Left ventricle myocardium inferior (tissue), 1 donor: Measurements from ENCODE around the gene FUZ. TPM values are rescaled to one million over a fixed set of nuclear protein-coding genes. Genes with fewer than 3 reads are reported as not detected.

Experiments
- DNase-seq: peaks from one replicate; pipeline ENCODE4 v3.0.0-alpha.2; 2020
- H3K27ac ChIP-seq: fragments of 200-600 bp; replicated peaks from 2 replicates; pipeline ENCODE4 v1.8.0; 2021
- H3K27me3 ChIP-seq: fragments of 200-600 bp; 2 replicates; pipeline ENCODE4 v1.8.0; 2021; ENCODE audit warnings: low read depth
- H3K36me3 ChIP-seq: fragments of 200-600 bp; 2 replicates; pipeline ENCODE4 v1.8.0; 2021
- H3K4me1 ChIP-seq: fragments of 200-600 bp; 2 replicates; pipeline ENCODE4 v1.8.0; 2021
- H3K4me3 ChIP-seq: fragments of 200-600 bp; 2 replicates; pipeline ENCODE4 v1.8.0; 2021; ENCODE audit warnings: mild to moderate bottlenecking, moderate library complexity
- H3K9me3 ChIP-seq: fragments of 200-600 bp; replicated peaks from 2 replicates; pipeline ENCODE4 v1.8.0; 2021
- intact Hi-C: fragments of 100-400 bp; cut with micrococcal nuclease; formaldehyde crosslinking; loops from one replicate; pipeline ENCODE4 v1.11.0; 2022
- microRNA-seq: library from miRNA; unstranded; fragments of <30 nt; microRNA quantifications from one replicate; pipeline ENCODE4 v1.2.0, GENCODE V29; 2020
- total RNA-seq: library from RNA; stranded (reverse); fragmentation: NEBNext Ultra II Directional; extraction: Animal tissue kit (Norgen Biotek cat#: 25700); gene quantifications from one replicate; pipeline ENCODE4 v1.2.1, GENCODE V29; 2021
- TF ChIP-seq, protein P1 (sequence below): fragments of 200-600 bp; IDR thresholded peaks from 2 replicates; pipeline ENCODE4 v1.8.0; 2021; ENCODE audit warnings: antibody characterized with exemption, mild to moderate bottlenecking, borderline replicate concordance
- donor health status: DM: no; HTN: yes; CAD: no; lungs with severe emphysema.

FUZ gene
- total RNA-seq, 1 donor from 2014 or later: 18.3 TPM

- H3K27me3 ChIP-seq: no peaks in the 10 kb centered on the region
- TF ChIP-seq, protein P1, sequence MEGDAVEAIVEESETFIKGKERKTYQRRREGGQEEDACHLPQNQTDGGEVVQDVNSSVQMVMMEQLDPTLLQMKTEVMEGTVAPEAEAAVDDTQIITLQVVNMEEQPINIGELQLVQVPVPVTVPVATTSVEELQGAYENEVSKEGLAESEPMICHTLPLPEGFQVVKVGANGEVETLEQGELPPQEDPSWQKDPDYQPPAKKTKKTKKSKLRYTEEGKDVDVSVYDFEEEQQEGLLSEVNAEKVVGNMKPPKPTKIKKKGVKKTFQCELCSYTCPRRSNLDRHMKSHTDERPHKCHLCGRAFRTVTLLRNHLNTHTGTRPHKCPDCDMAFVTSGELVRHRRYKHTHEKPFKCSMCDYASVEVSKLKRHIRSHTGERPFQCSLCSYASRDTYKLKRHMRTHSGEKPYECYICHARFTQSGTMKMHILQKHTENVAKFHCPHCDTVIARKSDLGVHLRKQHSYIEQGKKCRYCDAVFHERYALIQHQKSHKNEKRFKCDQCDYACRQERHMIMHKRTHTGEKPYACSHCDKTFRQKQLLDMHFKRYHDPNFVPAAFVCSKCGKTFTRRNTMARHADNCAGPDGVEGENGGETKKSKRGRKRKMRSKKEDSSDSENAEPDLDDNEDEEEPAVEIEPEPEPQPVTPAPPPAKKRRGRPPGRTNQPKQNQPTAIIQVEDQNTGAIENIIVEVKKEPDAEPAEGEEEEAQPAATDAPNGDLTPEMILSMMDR: no peak
- DNase-seq: no peak
- H3K27ac ChIP-seq: peak overlapping the region; percentile 80
- H3K4me3 ChIP-seq: peak overlapping the region; percentile 30
- no peaks in the 10 kb centered on the region for H3K36me3 ChIP-seq
- peaks cover 4% of the 10 kb centered on the region for H3K9me3 ChIP-seq
- intact Hi-C loops: no loop called here
- H3K4me1 ChIP-seq: peaks cover 15% of the 10 kb centered on the region
Measured at GRCh38 chr19:49761249-49761624, 51.9 kb downstream of the FUZ start.

GRCh38 chr19:49758292-49758691 lies 54.8 kb downstream of the FUZ start:
- no peak for DNase-seq
- Histone ChIP-seq H3K9me3 (peaks cover 14% of the 10 kb centered on the region), H3K27me3 (no peaks in the 10 kb centered on the region), H3K36me3 (peaks cover 5% of the 10 kb centered on the region), H3K4me1 (peaks cover 5% of the 10 kb centered on the region), H3K4me3 (no peak overlapping the region), H3K27ac (no peak overlapping the region)
- TF ChIP-seq, protein P1: no peak
- intact Hi-C loops: no loop called here

Small RNAs within 50 kb of the gene (microRNA-seq; reads per million reads assigned to microRNA genes)
- not detected for gene MIR4749
- gene MIR6799: not detected
- not detected for gene MIR6800

Other genes starting within 250 kb of the FUZ start
- 47.3 TPM for gene NOSIP, start 232.7 kb downstream of the FUZ start, total RNA-seq
- 0.88 TPM for gene PRRG2, start 232.0 kb downstream of the FUZ start, total RNA-seq
- gene PRR12, start 222.1 kb downstream of the FUZ start, total RNA-seq: 15.5 TPM
- gene RRAS, start 173.1 kb downstream of the FUZ start, total RNA-seq: 116 TPM
- 38.8 TPM for gene SCAF1, start 171.1 kb downstream of the FUZ start, total RNA-seq
- gene IRF3, start 147.4 kb downstream of the FUZ start, total RNA-seq: 34.5 TPM
- gene BCL2L12, start 147.4 kb downstream of the FUZ start, total RNA-seq: 11.4 TPM
- gene PRMT1, start 136.0 kb downstream of the FUZ start, total RNA-seq: 112 TPM
- 0.49 TPM for gene ADM5, start 123.7 kb downstream of the FUZ start, total RNA-seq
- 2.5 TPM for gene CPT1C, start 122.2 kb downstream of the FUZ start, total RNA-seq
- gene TSKS, start 50.0 kb downstream of the FUZ start, total RNA-seq: 0.38 TPM
- 65.5 TPM for gene AP2A1, start 46.3 kb downstream of the FUZ start, total RNA-seq
- 65.8 TPM for gene MED25, start 5.0 kb upstream of the FUZ start, total RNA-seq
- gene PTOV1, start 37.9 kb upstream of the FUZ start, total RNA-seq: 104 TPM
- 45.1 TPM for gene PNKP, start 54.3 kb upstream of the FUZ start, total RNA-seq
- 36.0 TPM for gene AKT1S1, start 64.1 kb upstream of the FUZ start, total RNA-seq
- 47.5 TPM for gene TBC1D17, start 64.4 kb upstream of the FUZ start, total RNA-seq
- not detected for gene IL4I1, start 83.6 kb upstream of the FUZ start, total RNA-seq
- 8.6 TPM for gene ATF5, start 115.9 kb upstream of the FUZ start, total RNA-seq
- gene NUP62, start 116.2 kb upstream of the FUZ start, total RNA-seq: 28.4 TPM
- 0.55 TPM for gene SIGLEC11, start 147.9 kb upstream of the FUZ start, total RNA-seq
- gene VRK3, start 212.1 kb upstream of the FUZ start, total RNA-seq: 22.6 TPM
- gene ZNF473, start 212.7 kb upstream of the FUZ start, total RNA-seq: 2.4 TPM